Limb (tissue), 2 donors: Measurements from ENCODE around the gene ZKSCAN5.
A peak's percentile ranks its signal among the peaks of the same experiment; 100 is the strongest.
"Not testable (repeated sequence)": the region's sequence is repeated elsewhere in the genome, so short reads cannot be mapped to it uniquely, and the experiment has no call there.

Source experiments
- DNase-seq, 2 donors: peaks; one replicate each; pipeline ENCODE4 v3.0.0-alpha.2; 2016; ENCODE audit errors: extremely low spot score in 2 of 2

Gene ZKSCAN5

GRCh38 chr7:99497766-99498545, 6.5 kb upstream of the ZKSCAN5 start:
- no peak for DNase-seq

- DNase-seq: no peak
These were observed 5.9 kb upstream of the ZKSCAN5 start for GRCh38 chr7:99498546-99498944.

GRCh38 chr7:99499371-99499720, 5.1 kb upstream of the ZKSCAN5 start:
- DNase-seq: no peak

- DNase-seq: peak; percentile 91 to 93
These were observed 4.5 kb upstream of the ZKSCAN5 start, which contains the start of gene ZNF394 for GRCh38 chr7:99499721-99500636. TSS of gene ZNF394 (minus strand) at chr7:99500281. CDS start at chr7:99500093, 188 bp downstream.

- DNase-seq: no peak
These were observed 3.8 kb upstream of the ZKSCAN5 start for GRCh38 chr7:99500637-99501009.

- DNase-seq: not testable (repeated sequence)
These were observed 3.2 kb upstream of the ZKSCAN5 start for GRCh38 chr7:99501236-99501635.

- DNase-seq: no peak
These were observed 220 bp upstream of the ZKSCAN5 start for GRCh38 chr7:99504281-99504602.

GRCh38 chr7:99505324-99505662, 831 bp downstream of the ZKSCAN5 start:
- DNase-seq: no peak

GRCh38 chr7:99514050-99514449, 9.6 kb downstream of the ZKSCAN5 start:
- no peak for DNase-seq

GRCh38 chr7:99521399-99521798, 16.9 kb downstream of the ZKSCAN5 start:
- DNase-seq: no peak

GRCh38 chr7:99525713-99526440, 21.4 kb downstream of the ZKSCAN5 start:
- DNase-seq: no peak

- DNase-seq: no peak
These were observed 26.9 kb downstream of the ZKSCAN5 start for GRCh38 chr7:99531354-99531765.

- no peak for DNase-seq
These were observed 31.2 kb downstream of the ZKSCAN5 start for GRCh38 chr7:99535667-99536066.

- no peak for DNase-seq
These were observed 34.9 kb downstream of the ZKSCAN5 start for GRCh38 chr7:99539213-99539811.

GRCh38 chr7:99540542-99540941, 36.1 kb downstream of the ZKSCAN5 start:
- DNase-seq: no peak

GRCh38 chr7:99541212-99541611, 36.8 kb downstream of the ZKSCAN5 start:
- DNase-seq: no peak

GRCh38 chr7:99543081-99543671, 38.7 kb downstream of the ZKSCAN5 start:
- DNase-seq: no peak

- DNase-seq: no peak
These were observed 39.5 kb downstream of the ZKSCAN5 start for GRCh38 chr7:99543916-99544315.

- DNase-seq: not testable (repeated sequence)
These were observed 40.8 kb downstream of the ZKSCAN5 start for GRCh38 chr7:99545308-99545707.

- not testable (repeated sequence) for DNase-seq
These were observed 45.1 kb downstream of the ZKSCAN5 start for GRCh38 chr7:99549545-99549944.

GRCh38 chr7:99551334-99551733, 46.9 kb downstream of the ZKSCAN5 start:
- DNase-seq: peak in 1 of 2 donors; percentile 35
